ENCODE measurements around the gene LMLN.
"Not testable (repeated sequence)": the region's sequence is repeated elsewhere in the genome, so short reads cannot be mapped to it uniquely, and the experiment has no call there.

The LMLN gene

DNA sequence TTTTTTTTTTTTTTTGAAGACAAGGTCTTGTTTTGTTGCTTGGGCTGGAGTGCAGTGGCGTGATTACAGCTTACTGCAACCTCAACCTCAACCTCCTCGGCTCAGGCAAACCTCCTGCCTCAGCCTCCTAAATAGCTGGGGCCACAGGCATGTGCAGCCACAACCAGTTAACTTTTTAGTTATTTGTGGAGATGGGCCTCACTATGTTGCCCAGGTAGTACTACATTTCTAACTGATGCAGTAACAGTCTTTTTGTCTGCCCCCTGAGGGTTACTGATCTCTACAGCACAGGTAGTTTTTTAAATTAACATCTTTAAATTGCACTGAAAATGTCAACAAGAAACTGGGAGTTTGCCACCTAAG lies 3.4 kb upstream of the LMLN start:
- DNase-seq (ENCODE audit: low read depth): no peak

DNA sequence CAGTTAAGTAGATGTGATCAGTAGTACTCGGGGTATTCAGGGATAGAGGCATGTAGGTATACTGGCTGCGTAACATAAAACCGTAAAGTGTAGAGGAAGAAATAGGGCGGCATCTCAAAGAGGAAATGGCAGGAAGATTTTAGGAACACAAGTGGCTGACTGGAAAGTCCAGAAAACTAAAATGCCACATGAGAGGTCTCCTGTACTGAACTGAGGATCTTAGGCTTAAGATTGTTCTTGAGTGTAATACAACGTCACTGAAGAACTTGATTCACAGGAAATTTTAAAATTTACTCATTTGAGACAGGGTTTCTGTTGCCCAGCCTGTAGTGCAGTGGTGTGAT lies 2.3 kb upstream of the LMLN start:
- no peak for DNase-seq (ENCODE audit: low read depth)

DNA sequence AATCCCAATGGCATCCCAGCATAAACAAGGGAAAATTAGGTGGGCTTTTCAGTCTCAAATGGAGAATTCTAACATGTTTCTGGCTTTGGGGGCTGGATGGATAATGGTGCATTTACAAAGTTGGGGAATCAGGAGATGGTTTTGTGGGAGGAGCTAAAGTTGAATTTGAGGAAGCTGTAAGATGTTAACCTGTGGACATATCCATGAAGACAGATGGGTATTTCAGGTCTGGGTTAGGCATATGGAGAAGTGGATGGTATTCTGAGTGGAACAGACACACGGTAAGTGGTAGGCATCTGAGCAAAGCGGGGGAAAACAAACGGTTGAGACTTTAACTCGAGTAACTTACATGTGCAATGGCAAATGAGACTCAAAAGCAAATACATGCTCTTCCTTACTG lies 1.7 kb upstream of the LMLN start:
- no peak for DNase-seq (ENCODE audit: low read depth)

DNA sequence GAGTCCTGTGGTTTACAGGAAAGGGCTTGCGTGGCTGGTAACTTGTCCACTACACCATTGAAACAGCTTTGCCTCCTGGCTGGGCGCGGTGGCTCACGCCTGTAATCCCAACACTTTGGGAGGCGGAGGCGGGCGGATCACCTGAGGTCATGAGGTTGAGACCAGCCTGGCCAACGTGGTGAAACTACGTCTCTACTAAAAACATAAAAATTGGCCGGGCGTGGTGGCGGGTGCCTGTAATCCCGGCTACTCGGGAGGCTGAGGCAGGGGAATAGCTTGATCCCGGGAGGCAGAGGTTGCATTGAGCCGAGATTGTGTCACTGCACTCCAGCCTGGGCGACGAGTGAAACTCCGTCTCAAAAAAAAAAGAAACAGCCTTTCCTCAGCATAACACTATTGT lies 1.2 kb upstream of the LMLN start:
- DNase-seq (ENCODE audit: low read depth): not testable (repeated sequence)

DNA sequence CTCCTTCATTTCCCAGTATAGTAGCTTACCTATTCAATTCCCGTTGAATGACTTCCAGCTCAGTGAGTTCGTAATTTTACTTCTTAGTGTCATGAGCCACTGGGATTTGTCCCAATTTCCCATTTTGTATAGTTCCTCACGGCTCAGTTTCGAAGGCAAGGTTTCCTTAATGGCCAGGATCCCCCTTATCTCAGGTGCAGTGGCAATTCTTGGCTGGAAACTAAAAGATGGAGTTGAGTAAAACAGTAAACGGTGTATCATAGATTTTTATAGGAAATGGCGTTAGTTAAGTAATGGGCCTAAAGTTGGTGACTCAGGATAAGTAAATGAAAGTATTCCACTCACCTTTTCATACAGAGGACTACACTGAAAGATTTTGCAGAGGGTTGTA lies 522 bp upstream of the LMLN start:
- no peak for DNase-seq (ENCODE audit: low read depth)

DNA sequence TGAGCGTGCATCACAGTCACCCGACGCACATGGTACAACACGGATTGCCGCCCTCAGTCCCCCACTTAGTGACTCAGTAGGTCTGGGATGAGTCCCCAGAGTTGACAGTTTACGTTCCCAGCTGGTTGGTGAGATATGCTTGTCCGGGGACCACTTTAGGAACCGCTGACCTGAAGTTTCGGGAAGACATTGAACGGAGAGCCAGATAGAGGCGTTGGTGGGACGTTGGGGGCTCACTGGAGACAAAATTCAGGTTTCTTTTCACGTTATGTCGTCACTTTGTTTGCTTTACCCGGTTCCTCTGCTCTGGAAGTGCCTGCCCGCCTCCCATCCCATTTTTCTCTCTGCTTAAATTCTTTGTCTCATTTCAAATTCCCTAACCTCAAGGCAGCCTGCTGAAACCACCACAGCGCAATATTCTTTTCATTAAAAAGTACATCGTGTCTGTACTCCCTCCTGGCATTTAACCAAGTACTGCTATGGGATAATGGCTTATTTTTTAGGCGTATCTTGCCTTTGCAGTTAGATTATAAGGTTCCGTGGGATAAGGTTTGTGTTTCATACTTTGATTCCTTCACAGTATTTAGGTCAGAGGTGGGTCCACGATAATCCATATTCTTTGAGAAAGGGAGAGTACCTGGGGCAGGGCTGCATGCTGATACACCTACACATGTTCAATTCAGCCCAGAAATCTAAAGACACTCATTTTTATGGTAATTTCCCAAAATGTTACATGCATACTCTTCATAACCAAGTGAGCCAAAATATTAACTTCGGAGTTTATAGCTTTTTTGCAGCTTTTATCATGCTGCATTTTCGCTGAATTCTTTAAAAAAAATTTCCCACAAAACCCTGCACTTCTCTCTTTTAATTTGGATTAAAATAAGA lies 921 bp downstream of the LMLN start:
- DNase-seq (ENCODE audit: low read depth): no peak

DNA sequence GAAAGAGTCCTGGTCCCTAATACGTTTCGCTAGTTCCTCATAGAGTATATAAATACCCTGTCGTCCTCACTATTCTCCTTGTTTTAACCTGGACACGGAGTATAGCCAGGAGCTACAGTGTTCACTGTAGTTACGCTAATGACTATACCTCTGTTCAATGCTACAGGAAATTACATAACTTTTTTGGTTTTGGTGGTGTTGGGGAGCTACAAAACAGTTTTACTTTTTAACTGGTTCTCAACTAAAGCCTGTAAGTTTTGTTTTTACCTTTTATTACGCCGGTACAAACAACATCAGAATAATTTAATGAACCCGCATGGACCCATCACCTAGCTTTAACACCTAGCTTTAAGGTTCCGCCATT lies 1.5 kb downstream of the LMLN start:
- DNase-seq (ENCODE audit: low read depth): no peak

DNA sequence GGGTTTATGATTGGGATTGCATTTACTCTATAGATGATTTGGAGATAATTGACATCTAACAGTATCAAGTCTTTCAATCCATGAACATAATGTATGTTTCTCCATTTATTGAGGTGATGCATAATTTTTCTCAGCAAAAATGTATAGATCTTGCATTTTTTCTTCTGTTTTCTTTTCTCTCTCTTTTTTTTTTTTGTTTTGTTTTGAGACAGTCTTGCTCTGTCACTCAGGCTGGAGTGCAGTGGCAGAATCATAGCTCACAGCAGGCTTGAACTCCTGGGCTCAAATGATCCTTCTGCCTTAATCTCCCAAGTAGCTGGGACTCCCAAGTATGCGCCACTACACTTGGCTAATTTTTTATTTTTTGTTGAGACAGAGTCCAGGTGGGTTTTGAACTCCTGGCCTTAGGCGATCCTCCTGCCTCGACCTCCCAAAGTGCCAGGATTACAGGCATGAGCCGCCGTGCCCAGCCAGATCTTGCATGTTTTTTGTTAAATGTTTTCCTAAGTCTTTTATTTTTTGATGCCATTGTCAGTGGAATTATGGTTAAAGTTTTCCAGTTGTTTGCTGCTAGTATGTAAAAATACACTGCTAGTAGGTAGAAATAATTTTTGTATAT lies 3.1 kb downstream of the LMLN start:
- DNase-seq (ENCODE audit: low read depth): no peak

DNA sequence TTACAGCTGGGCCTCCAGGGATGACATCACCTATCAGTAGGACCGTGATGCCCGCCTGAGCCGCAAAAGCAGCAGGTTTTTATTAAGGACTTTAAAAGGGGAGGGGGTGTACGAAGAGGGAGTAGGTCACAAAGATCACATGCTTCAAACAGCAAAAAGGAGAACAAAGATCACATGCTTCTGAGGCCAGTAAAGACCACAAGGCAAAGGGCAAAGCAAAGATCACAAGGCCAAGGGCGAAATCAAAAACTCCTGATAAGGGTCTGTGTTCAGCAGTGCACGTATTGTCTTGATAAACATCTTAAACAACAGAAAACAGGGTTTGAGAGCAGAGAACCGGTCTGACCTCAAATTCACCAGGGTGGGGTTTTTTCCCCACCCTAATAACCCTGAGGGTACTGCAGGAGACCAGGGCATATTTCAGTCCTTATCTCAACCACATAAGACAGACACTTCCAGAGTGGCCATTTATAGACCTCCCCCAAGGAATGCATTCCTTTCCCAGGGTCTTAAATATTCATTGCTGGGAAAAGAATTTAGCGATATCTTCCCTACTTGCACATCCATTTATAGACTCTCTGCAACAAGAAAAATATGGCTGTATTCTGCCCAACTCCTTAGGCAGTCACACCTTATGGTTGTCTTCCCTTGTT lies 7.4 kb downstream of the LMLN start:
- not testable (repeated sequence) for DNase-seq (ENCODE audit: low read depth)

DNA sequence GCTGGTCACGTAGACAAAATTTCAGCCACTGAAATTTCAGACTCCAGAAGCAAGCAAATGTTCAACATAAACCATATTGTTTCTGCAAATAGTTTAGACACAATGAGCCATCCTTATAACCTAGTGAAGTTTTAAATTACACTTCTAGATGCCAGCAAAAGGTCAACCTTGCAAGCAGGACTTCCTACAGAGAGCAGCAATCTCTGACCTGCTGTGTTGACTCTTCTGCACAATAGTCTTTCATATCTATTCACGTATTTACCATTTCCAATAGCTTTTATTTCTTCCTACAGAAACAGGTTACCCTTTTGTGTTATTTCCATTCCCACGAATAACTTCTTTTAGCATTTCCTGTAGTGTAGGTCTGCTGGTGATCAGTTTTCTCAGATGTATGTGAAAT lies 10.6 kb downstream of the LMLN start:
- no peak for DNase-seq (ENCODE audit: low read depth)

DNA sequence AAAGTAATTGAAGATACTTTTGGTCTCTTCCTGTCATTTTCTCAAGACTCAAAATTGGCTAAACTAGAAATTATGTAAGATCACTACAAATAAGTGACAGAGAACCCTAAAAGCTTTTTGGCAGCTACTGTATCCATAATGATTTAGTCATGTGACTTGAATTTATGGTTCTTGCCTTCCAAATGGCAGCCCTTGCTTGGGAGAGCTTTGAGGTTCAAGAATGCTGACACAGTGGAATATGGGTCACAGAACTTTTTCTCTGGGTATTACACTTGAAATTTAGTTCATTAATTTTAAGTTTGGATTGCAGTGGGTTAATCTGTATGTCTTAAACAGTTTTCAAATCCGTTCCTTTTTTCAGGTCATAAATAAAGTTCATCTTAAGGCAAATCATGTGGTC lies 14.0 kb downstream of the LMLN start:
- no peak for DNase-seq (ENCODE audit: low read depth)

DNA sequence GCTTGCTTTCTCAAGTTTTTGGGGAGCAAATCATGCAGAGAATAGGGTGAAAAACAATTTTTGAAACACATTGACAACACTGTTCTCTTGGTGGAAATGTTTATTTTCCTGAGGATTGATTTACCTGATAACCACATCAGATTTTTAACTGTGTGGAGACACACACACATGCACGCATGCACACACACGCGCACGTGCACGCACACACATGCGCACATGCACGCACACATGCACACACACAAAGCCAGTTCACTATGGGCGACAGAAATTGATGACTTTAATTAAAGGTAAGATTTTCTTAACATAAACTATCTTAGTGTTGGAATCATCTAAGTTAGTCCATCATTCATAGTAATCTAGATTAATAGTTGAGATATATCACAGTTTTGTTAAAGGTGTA lies 15.3 kb downstream of the LMLN start:
- no peak for DNase-seq (ENCODE audit: low read depth)

DNA sequence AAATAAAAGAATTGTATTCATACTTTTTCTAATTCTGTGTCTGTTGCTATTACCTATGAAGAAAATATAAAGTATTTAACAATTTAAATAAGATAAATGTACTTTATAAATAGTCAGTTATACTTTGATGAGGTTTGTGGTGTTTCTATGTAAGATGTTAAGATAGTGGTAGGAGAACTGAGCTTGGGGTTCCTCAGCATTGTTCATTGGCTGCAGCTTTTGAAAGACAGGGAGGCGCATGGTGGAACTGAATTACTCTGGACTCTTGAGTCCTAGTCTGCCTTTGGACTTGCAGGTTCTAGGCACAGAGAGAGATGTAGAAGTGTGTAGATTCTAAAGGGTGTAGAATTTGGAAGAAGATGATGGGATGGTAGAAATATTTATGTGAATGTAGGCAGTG lies 23.1 kb downstream of the LMLN start:
- no peak for DNase-seq (ENCODE audit: low read depth)

DNA sequence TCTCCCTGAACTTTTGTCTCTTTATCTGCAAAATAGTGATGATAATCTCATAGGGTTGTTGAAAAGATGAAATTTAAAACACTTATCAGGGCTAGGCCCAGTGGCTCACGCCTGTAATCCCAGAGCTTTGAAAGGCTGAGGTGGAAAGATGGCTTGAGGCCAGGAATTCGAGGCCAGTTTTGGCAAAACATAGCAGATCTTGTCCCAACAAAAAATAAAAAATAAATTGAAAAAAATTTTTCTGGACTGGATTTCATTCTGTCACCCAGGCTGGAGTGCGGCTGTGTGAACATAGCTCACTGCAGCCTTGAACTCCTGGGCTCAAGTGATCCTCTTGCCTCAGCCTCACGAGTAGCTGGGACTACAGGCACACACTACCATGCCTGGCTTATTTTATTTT lies 29.6 kb downstream of the LMLN start:
- no peak for DNase-seq (ENCODE audit: low read depth)

DNA sequence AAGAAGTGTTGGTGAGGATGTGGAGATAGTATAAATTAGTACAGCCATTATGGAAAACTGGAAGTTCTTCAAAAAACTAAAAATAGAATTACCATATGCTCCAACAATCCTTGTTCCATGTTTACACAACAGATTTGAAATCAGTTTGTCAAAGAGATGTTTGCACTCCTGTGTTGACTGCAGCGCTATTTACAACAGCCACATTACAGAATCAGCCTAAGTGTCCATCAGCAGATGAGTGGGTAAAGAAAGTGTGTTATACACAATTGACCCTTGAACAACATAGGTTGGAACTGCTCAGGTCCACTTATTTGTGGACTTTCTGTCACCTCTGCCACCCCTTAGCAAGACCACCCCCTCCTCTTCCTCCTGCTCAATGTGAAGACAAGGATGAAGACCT lies 34.7 kb downstream of the LMLN start:
- DNase-seq (ENCODE audit: low read depth): no peak

DNA sequence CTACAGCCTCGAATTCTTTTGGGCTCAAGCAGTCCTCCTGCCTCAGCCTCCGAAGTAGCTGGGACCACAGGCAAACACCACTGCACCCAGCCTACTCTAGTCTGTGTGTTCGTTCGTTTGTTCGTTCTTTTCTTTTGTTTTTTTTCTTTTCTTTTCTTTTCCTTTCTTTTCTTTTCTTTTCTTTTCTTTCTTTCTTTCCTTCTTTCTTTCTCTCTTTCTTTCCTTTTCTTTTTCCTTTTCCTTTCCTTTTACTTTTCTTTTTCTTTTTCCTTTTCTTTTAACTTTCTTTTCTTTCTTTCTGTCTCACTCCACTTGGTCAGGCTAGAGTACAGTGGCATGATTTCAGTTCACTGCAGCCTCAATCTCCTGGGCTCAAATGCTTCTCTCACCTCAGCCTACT lies 36.8 kb downstream of the LMLN start:
- no peak for DNase-seq (ENCODE audit: low read depth)

DNA sequence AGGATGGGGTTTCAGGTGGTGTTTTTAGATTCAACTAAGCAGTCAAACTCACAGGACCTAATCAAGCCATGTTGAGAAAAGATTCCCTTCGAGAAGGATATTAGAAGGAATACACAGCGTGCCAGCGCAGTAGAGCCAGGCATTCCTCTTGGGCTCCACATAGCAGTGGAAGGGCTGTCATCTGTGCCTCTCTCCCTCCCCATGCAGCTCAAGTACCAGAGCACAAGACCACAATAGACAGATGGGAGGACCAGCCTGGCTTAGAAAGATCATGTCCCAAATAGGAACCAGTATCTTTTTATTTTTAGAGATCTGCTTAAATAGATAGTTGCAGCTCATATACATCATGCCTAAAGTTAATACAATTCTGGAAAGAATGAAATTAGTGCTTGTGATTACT lies 37.9 kb downstream of the LMLN start:
- DNase-seq (ENCODE audit: low read depth): no peak

DNA sequence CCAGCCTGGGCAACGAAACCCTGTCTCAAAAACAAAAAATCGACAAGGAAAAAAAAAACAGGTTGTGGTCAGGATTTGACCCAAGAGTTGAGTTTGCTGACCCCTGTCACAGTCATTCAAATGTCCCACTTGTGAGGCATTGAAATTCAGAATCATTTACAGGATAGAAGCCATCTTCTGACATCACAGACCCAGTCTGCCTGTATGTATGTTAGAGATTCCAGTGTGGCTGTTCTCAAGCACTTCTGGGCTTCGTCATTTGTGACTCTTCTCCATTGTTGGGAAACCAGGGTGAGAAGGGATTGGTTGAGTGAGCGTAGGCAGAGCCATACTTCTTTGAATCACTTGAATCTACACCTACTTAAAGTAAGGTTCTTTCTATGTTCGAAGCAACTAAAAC lies 57.1 kb downstream of the LMLN start:
- no peak for DNase-seq (ENCODE audit: low read depth)

DNA sequence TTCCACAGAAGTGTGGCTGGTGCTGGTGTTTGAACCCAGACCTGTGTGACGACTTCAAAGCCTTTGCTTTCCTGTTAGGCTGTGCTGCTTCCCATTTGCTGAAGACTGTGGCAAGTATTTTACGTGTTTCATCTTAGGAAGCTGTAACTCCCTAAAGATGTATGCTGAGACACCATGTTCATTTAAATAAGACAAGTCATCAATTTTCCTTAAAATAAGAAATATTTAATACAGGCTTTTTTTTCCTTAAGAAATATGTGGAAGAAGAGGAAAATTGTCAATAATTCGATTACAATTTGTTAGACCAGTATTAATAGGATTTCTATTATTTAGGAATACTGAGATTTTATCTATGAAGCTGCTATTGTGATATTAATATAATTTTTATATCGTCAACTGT lies 58.4 kb downstream of the LMLN start:
- DNase-seq (ENCODE audit: low read depth): no peak

DNA sequence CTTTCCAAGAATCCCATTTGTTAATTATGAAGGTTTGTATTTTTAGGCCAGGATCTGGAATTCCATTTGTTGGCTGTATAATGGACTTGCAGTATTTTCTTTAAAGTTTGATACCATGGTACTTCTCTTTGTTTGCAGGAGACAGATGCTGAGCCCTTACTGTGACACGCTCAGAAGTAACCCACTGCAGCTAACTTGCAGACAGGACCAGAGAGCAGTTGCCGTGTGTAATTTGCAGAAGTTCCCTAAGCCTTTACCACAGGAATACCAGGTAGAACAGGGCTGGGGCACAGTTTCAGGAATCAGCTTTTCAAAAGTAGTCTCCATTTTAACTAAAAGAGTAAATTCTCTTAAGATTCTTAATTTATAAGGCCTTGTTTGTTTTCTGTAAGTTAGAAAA lies 59.1 kb downstream of the LMLN start:
- no peak for DNase-seq (ENCODE audit: low read depth)

DNA sequence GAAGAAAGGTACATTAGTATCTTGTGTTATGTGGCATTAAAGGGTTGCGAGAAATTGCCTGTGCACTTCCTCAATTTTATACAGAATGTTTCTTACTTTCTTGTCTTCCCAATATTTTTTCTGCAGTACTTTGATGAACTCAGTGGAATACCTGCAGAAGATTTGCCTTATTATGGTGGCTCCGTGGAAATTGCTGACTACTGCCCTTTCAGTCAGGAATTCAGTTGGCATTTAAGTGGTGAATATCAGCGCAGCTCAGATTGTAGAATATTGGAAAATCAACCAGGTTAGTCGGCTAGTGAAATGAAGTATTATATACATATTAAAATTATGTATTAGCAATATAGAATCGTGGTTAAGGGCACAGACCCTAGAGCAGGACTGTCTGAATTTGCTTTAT lies 61.3 kb downstream of the LMLN start:
- no peak for DNase-seq (ENCODE audit: low read depth)

DNA sequence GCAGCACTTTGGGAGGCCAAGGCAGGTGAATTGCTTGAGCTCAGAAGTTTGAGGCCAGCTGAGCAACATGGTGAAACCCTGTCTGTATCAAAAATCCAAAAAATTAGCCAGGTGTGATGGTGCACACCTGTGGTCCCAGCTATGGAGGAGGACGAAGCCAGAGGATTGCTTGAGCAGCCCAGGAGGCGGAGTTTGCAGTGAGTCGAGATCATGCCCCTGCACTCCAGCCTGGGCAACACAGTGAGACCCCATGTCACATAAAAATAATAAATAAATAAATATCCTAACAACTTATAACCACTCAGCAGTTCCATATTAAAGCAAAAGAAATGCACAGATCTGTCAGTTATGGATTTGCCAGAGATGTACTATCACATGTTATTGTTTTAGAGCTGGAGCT lies 62.6 kb downstream of the LMLN start:
- DNase-seq (ENCODE audit: low read depth): no peak

DNA sequence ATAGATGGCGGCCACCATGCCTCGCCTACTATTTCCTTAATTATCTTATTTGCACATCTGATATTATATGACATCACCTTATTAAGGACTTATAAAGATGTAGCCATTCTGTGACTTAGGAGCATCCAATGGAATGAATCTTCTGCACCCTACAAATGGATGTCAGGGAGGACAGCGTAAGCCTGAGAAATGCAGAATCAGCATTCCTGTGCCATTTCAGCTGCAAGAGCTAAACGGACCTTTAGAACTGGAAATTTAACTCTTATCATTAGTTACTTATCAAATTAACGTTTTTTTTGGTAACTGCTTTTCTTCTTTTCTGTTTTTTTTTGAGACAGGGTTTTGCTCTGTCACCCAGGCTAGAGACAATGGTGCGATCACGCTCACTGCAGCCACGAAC lies 65.6 kb downstream of the LMLN start:
- no peak for DNase-seq (ENCODE audit: low read depth)

DNA sequence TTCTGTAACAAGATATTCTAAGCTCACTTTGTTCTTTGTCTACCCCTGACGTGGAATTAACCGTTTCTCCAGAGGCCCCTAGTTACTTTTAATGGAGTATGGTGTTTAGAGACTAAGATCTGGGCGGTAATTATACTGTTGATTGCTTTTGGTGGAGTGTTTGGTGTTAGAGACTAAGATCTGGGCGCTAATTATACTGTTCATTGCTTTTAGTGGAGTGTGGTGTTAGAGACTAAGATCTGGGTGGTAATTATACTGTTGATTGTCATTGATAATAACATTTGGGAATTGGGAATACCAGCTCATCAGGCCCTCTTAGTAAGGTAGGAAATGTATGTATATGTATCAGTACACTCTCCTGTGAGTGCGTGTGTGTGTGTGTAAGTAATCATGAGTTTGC lies 66.6 kb downstream of the LMLN start:
- no peak for DNase-seq (ENCODE audit: low read depth)

All from GM04504 (cell line).